CD4-positive, CD25-positive, alpha-beta regulatory T cell (primary cell): Measurements from ENCODE around the gene CLMP. TPM values are rescaled to one million over a fixed set of nuclear protein-coding genes. Genes with fewer than 3 reads are reported as not detected.

Experiments used
- ATAC-seq, 2 donors: fragments of 150-1000 bp; cut with Tn5 transposase; one replicate each; pipeline ENCODE4 v1.10.0; 2021; ENCODE audit warnings: low read depth in 2 of 2, moderate number of reproducible peaks in 2 of 2, moderate library complexity in 1 of 2
- DNase-seq, 3 donors: peaks; one replicate each; pipeline versions ENCODE4 v3.0.0 to v3.0.0-alpha.2; 2012 to 2022; ENCODE audit warnings: mixed read lengths in 1 of 3
- H3K27ac ChIP-seq: one replicate; pipeline ENCODE4 v1.7.0; 2013; ENCODE audit warnings: mild to moderate bottlenecking, low read length; ENCODE audit not compliant: insufficient read depth, poor library complexity, severe bottlenecking
- H3K27me3 ChIP-seq: one replicate; pipeline ENCODE4 v1.7.0; 2013; ENCODE audit warnings: low read length; ENCODE audit not compliant: control insufficient read depth, insufficient read depth
- H3K36me3 ChIP-seq: one replicate; pipeline ENCODE4 v1.7.0; 2013; ENCODE audit warnings: mild to moderate bottlenecking, low read length, moderate library complexity; ENCODE audit not compliant: control insufficient read depth, insufficient read depth
- H3K4me1 ChIP-seq: 2 replicates; pipeline ENCODE4 v1.7.0; 2013; ENCODE audit warnings: mild to moderate bottlenecking, low read length; ENCODE audit not compliant: insufficient read depth, control insufficient read depth, poor library complexity, severe bottlenecking
- H3K4me3 ChIP-seq: one replicate; pipeline ENCODE4 v1.7.0; 2013; ENCODE audit warnings: low read depth, mild to moderate bottlenecking, low read length, moderate library complexity
- H3K9me3 ChIP-seq, 2 experiments: 1 replicate in 1 of 2; 2 replicates in 1 of 2; pipeline ENCODE4 v1.7.0; 2013; ENCODE audit warnings: low read length in 2 of 2, mild to moderate bottlenecking in 1 of 2, moderate library complexity in 1 of 2; ENCODE audit not compliant: control insufficient read depth in 2 of 2
- H3K27ac Mint-ChIP-seq, 3 donors: one replicate each; pipeline ENCODE4 v1.8.0; 2020 to 2022; ENCODE audit warnings: mild to moderate bottlenecking in 3 of 3, mixed read lengths in 3 of 3, moderate library complexity in 2 of 3
- H3K27me3 Mint-ChIP-seq: one replicate; pipeline ENCODE4 v1.8.0; 2022; ENCODE audit warnings: mild to moderate bottlenecking, mixed read lengths
- H3K36me3 Mint-ChIP-seq: one replicate; pipeline ENCODE4 v1.8.0; 2020; ENCODE audit warnings: mixed read lengths
- H3K4me1 Mint-ChIP-seq, 4 donors: one replicate each; pipeline ENCODE4 v1.8.0; 2020 to 2022; ENCODE audit warnings: mixed read lengths in 4 of 4, mild to moderate bottlenecking in 1 of 4
- H3K4me3 Mint-ChIP-seq, 4 donors: one replicate each; pipeline ENCODE4 v1.8.0; 2020 to 2022; ENCODE audit warnings: mild to moderate bottlenecking in 4 of 4, mixed read lengths in 4 of 4, moderate library complexity in 3 of 4
- H3K9me3 Mint-ChIP-seq, 7 donors: one replicate each; pipeline ENCODE4 v1.8.0; 2020 to 2022; ENCODE audit warnings: mixed read lengths in 7 of 7, mild to moderate bottlenecking in 3 of 7, moderate library complexity in 2 of 7
- polyA plus RNA-seq, 4 donors: library from polyadenylated mRNA; unstranded; fragments of 300-500 nt; fragmentation: Illumina TruSeq; gene quantifications; one replicate each; pipeline ENCODE4 v1.2.3, GENCODE V29; 2021
- total RNA-seq: library from RNA; stranded (reverse); gene quantifications from one replicate; pipeline ENCODE4 v1.2.3, GENCODE V29; 2022

CLMP gene
- total and polyA plus RNA-seq, 5 donors from 2014 or later = 0.05 to 0.23 (median 0.11) TPM

DNA sequence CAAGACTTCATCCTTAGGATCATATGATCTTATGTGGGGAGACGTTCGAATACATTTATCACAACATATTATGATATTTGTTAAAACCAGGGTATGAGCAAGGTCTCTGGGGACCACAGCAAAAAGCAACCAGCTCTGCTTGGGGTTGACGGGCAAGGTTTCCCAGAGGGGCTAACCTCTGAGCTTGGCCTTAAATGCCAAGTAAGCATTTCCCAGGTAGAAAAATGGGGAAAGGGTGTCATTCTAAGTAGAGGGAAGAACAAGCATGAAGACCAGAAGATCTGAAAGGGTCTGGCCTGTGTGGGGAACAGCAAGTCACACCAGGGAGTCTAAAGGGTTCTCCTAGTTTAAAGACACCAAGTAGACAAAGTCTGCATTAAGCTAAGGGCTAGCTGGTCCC lies 24.1 kb downstream of the CLMP start:
- no peak overlapping the region for H3K4me3 ChIP-seq
- ATAC-seq = no peak
- DNase-seq = no peak
- no peaks in the 10 kb centered on the region for H3K4me1 ChIP-seq
- H3K36me3 Mint-ChIP-seq = no peaks in the 10 kb centered on the region
- H3K27ac ChIP-seq = no peak overlapping the region
- H3K9me3 ChIP-seq = no peaks in the 10 kb centered on the region
- no peaks in the 10 kb centered on the region for H3K9me3 Mint-ChIP-seq
- no peaks in the 10 kb centered on the region for H3K4me1 Mint-ChIP-seq
- peaks cover 8% of the 10 kb centered on the region for H3K27me3 Mint-ChIP-seq
- no peaks in the 10 kb centered on the region for H3K36me3 ChIP-seq
- H3K4me3 Mint-ChIP-seq = no peak overlapping the region
- no peaks in the 10 kb centered on the region for H3K27me3 ChIP-seq
- H3K27ac Mint-ChIP-seq = no peak overlapping the region

- no peak for DNase-seq
- ATAC-seq = no peak
- Mint-ChIP-seq H3K27me3 (peaks cover 5% of the 10 kb centered on the region), H3K9me3 (no peaks in the 10 kb centered on the region), H3K4me1 (no peaks in the 10 kb centered on the region), H3K27ac (no peak overlapping the region), H3K4me3 (no peak overlapping the region), H3K36me3 (no peaks in the 10 kb centered on the region)
- Histone ChIP-seq H3K27ac (no peak overlapping the region), H3K4me3 (no peak overlapping the region), H3K4me1 (no peaks in the 10 kb centered on the region), H3K27me3 (no peaks in the 10 kb centered on the region), H3K36me3 (no peaks in the 10 kb centered on the region), H3K9me3 (no peaks in the 10 kb centered on the region)
Measured at GRCh38 chr11:123169821-123170220, 25.2 kb downstream of the CLMP start.

- H3K9me3 Mint-ChIP-seq = no peaks in the 10 kb centered on the region
- no peak for ATAC-seq
- H3K27me3 Mint-ChIP-seq = no peaks in the 10 kb centered on the region
- no peaks in the 10 kb centered on the region for H3K9me3 ChIP-seq
- no peaks in the 10 kb centered on the region for H3K36me3 Mint-ChIP-seq
- no peak overlapping the region for H3K4me3 Mint-ChIP-seq
- H3K4me1 Mint-ChIP-seq = no peaks in the 10 kb centered on the region
- no peaks in the 10 kb centered on the region for H3K4me1 ChIP-seq
- H3K36me3 ChIP-seq = no peaks in the 10 kb centered on the region
- H3K27ac Mint-ChIP-seq = no peak overlapping the region
- H3K27me3 ChIP-seq = no peaks in the 10 kb centered on the region
- no peak overlapping the region for H3K27ac ChIP-seq
- no peak for DNase-seq
- no peak overlapping the region for H3K4me3 ChIP-seq
Measured at GRCh38 chr11:123168955-123169484, 26.0 kb downstream of the CLMP start.

DNA sequence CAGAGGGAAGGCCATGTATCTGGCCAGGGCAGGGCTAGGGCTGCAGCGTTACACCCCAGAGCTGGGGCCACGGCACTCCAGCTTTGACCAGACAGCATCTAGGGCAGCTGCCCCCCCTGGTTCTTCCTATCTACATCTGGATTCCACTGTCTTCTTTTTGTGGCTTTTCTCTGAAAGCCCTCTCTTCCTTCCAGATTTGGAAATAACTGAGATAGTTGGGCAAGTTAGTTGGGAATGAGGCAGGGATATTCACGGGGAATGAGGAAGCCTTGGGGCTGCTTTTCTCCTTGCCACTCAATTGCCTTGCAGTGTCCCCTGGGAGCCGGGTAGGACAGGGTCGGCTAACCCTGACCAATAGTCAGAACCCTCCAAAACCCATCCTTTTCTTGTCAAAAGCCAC lies 26.8 kb downstream of the CLMP start:
- H3K27me3 ChIP-seq = no peaks in the 10 kb centered on the region
- no peaks in the 10 kb centered on the region for H3K4me1 ChIP-seq
- H3K36me3 ChIP-seq = no peaks in the 10 kb centered on the region
- H3K9me3 Mint-ChIP-seq = no peaks in the 10 kb centered on the region
- no peak overlapping the region for H3K27ac Mint-ChIP-seq
- H3K4me3 Mint-ChIP-seq = no peak overlapping the region
- H3K27ac ChIP-seq = no peak overlapping the region
- no peaks in the 10 kb centered on the region for H3K4me1 Mint-ChIP-seq
- no peak for DNase-seq
- no peak for ATAC-seq
- no peaks in the 10 kb centered on the region for H3K36me3 Mint-ChIP-seq
- H3K27me3 Mint-ChIP-seq = no peaks in the 10 kb centered on the region
- no peak overlapping the region for H3K4me3 ChIP-seq
- no peaks in the 10 kb centered on the region for H3K9me3 ChIP-seq

GRCh38 chr11:123166071-123166559 lies 28.9 kb downstream of the CLMP start:
- Mint-ChIP-seq H3K36me3 (no peaks in the 10 kb centered on the region), H3K9me3 (no peaks in the 10 kb centered on the region), H3K27ac (no peak overlapping the region), H3K4me1 (no peaks in the 10 kb centered on the region), H3K4me3 (no peak overlapping the region), H3K27me3 (no peaks in the 10 kb centered on the region)
- no peaks in the 10 kb centered on the region for H3K36me3 ChIP-seq
- no peak overlapping the region for H3K4me3 ChIP-seq
- no peak for ATAC-seq
- DNase-seq = peak in 1 of 3 donors; percentile 21
- no peak overlapping the region for H3K27ac ChIP-seq
- H3K27me3 ChIP-seq = no peaks in the 10 kb centered on the region
- H3K4me1 ChIP-seq = no peaks in the 10 kb centered on the region
- H3K9me3 ChIP-seq = no peaks in the 10 kb centered on the region

DNA sequence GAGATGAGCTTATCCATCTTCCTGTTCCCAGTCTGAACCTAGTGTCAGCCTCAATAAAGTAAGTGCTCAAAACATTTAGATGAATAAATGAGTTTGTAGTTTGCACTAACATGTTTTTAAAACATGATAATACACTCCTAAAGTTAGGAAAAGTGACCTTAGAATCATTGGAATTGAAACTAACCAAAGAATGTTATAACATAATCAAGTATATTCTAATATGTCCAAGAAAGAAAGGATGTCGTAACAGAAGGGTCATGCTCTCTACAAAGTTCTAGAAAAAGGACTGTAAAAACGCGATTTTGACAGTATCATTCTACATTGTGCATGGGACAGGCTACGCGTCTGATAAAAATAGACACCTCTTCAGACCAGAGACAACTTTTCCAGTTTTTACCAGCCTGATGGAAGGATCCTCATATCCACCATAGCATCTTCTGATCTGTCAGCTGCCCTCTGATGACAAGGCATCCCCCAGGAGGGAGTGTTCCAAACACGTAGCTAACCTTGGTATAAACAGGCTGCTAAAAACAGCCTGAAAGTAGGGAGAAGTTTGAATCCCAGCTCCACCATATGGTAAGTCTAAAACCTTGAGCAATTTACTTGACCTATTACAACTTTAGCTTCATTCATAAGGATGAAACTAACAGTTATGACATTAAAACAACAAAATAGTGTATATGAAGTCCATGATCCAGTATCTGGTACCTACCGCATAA lies 30.2 kb downstream of the CLMP start:
- Mint-ChIP-seq H3K27me3 (no peaks in the 10 kb centered on the region), H3K4me3 (no peak overlapping the region), H3K4me1 (no peaks in the 10 kb centered on the region), H3K9me3 (no peaks in the 10 kb centered on the region), H3K27ac (no peak overlapping the region), H3K36me3 (no peaks in the 10 kb centered on the region)
- no peak overlapping the region for H3K27ac ChIP-seq
- DNase-seq (no peak), ATAC-seq (no peak)
- no peaks in the 10 kb centered on the region for H3K27me3 ChIP-seq
- H3K9me3 ChIP-seq = no peaks in the 10 kb centered on the region
- no peak overlapping the region for H3K4me3 ChIP-seq
- H3K36me3 ChIP-seq = no peaks in the 10 kb centered on the region
- no peaks in the 10 kb centered on the region for H3K4me1 ChIP-seq

GRCh38 chr11:123163621-123164020 lies 31.4 kb downstream of the CLMP start:
- Histone ChIP-seq H3K36me3 (no peaks in the 10 kb centered on the region), H3K4me3 (no peak overlapping the region), H3K27me3 (no peaks in the 10 kb centered on the region), H3K9me3 (no peaks in the 10 kb centered on the region), H3K27ac (no peak overlapping the region), H3K4me1 (peaks cover 12% of the 10 kb centered on the region)
- ATAC-seq (no peak), DNase-seq (no peak)
- H3K36me3 Mint-ChIP-seq = no peaks in the 10 kb centered on the region
- peaks cover 6 to 12% (median 9%) of the 10 kb centered on the region in 4 donors for H3K4me1 Mint-ChIP-seq
- no peak overlapping the region for H3K27ac Mint-ChIP-seq
- no peaks in the 10 kb centered on the region for H3K27me3 Mint-ChIP-seq
- H3K9me3 Mint-ChIP-seq = no peaks in the 10 kb centered on the region
- H3K4me3 Mint-ChIP-seq = no peak overlapping the region
